HepG2 (cell line): Measurements from ENCODE around the gene TIMELESS. TPM values are rescaled to one million over a fixed set of nuclear protein-coding genes. Genes with fewer than 3 reads are reported as not detected.

Experiments
- BATF2 ChIP-seq: sonication (generic); formaldehyde crosslinking; IDR thresholded peaks from 2 replicates; pipeline ENCODE4 v1.8.0; 2022; ENCODE audit warnings: mild to moderate bottlenecking, missing genetic modification reagents, moderate library complexity
- KLF12 ChIP-seq: sonication (generic); formaldehyde crosslinking; IDR thresholded peaks from 2 replicates; pipeline ENCODE4 v1.4.0; 2020; ENCODE audit warnings: missing genetic modification reagents, borderline replicate concordance
- LCORL ChIP-seq, 2 experiments: fragments of 450-650 bp in 1 of 2; sonication (generic) in 1 of 2; formaldehyde crosslinking in 1 of 2; IDR thresholded peaks; 2 replicates each; pipeline versions ENCODE4 v1.5.0 to v1.6.1; 2017 to 2020; ENCODE audit warnings: antibody characterized with exemption in 1 of 2, missing genetic modification reagents in 1 of 2
- MAX ChIP-seq: IDR thresholded peaks from 2 replicates; pipeline ENCODE4 v1.6.1; 2012; ENCODE audit warnings: inconsistent platforms
- NFE2L1 ChIP-seq: sonication (generic); formaldehyde crosslinking; IDR thresholded peaks from 2 replicates; pipeline ENCODE4 v1.4.0; 2020; ENCODE audit warnings: missing genetic modification reagents, mild to moderate bottlenecking, borderline replicate concordance
- NFE2L2 ChIP-seq: fragments of 150-350 bp; IDR thresholded peaks from 2 replicates; pipeline ENCODE4 v1.6.1; 2014; ENCODE audit warnings: low read length
- PATZ1 ChIP-seq: sonication (generic); formaldehyde crosslinking; IDR thresholded peaks from 2 replicates; pipeline ENCODE4 v1.4.0; 2020; ENCODE audit warnings: missing genetic modification reagents
- SNAPC4 ChIP-seq: sonication (generic); formaldehyde crosslinking; IDR thresholded peaks from 2 replicates; pipeline ENCODE4 v1.4.0; 2020; ENCODE audit warnings: mild to moderate bottlenecking, missing genetic modification reagents
- SP2 ChIP-seq: sonication (generic); formaldehyde crosslinking; IDR thresholded peaks from 2 replicates; pipeline ENCODE4 v1.5.1; 2020; ENCODE audit warnings: mild to moderate bottlenecking, missing genetic modification reagents
- STAG1 ChIP-seq: sonication (generic); formaldehyde crosslinking; IDR thresholded peaks from 2 replicates; pipeline ENCODE4 v1.4.0; 2020; ENCODE audit warnings: missing genetic modification reagents
- THRA ChIP-seq: sonication (generic); formaldehyde crosslinking; IDR thresholded peaks from 2 replicates; pipeline ENCODE4 v1.4.0; 2020; ENCODE audit warnings: missing genetic modification reagents, borderline replicate concordance
- ZNF30 ChIP-seq: sonication (generic); formaldehyde crosslinking; IDR thresholded peaks from 2 replicates; pipeline ENCODE4 v1.5.0; 2020; ENCODE audit warnings: mild to moderate bottlenecking, missing genetic modification reagents
- ZNF34 ChIP-seq: sonication (generic); formaldehyde crosslinking; IDR thresholded peaks from 2 replicates; pipeline ENCODE4 v1.4.0; 2020; ENCODE audit warnings: mild to moderate bottlenecking, missing genetic modification reagents, borderline replicate concordance
- ZNF614 ChIP-seq: IDR thresholded peaks from 2 replicates; pipeline ENCODE4 v1.6.1; 2018; ENCODE audit warnings: missing biosample characterization, missing genetic modification reagents, inconsistent platforms, borderline replicate concordance
- ZNF710 ChIP-seq: sonication (generic); formaldehyde crosslinking; IDR thresholded peaks from 2 replicates; pipeline ENCODE4 v1.5.0; 2020; ENCODE audit warnings: mild to moderate bottlenecking, missing genetic modification reagents, borderline replicate concordance
- ZNF713 ChIP-seq: sonication (generic); formaldehyde crosslinking; IDR thresholded peaks from 2 replicates; pipeline ENCODE4 v1.4.0; 2020; ENCODE audit warnings: mild to moderate bottlenecking, missing genetic modification reagents
- polyA plus RNA-seq, 8 experiments: library from polyadenylated mRNA; depleted of rRNA in 3 of 8; stranded (reverse) in 7 of 8; unstranded in 1 of 8; fragments of >200 nt; fragmentation: Illumina TruSeq in 4 of 8; extraction: Trizol in 4 of 8; gene quantifications; 2 replicates each; pipeline versions ENCODE4 v1.2.1 to v1.2.3, GENCODE V29; 2011 to 2016; ENCODE audit warnings: low read depth in 4 of 8, missing spikeins in 1 of 8, mixed read lengths in 1 of 8; ENCODE audit not compliant: insufficient read depth in 1 of 8
- total RNA-seq, 5 experiments: library from RNA; depleted of rRNA; stranded (reverse); fragments of >200 nt; fragmentation: Illumina TruSeq; extraction: Trizol; gene quantifications; 2 replicates each; pipeline ENCODE4 v1.2.3, GENCODE V29; 2016; ENCODE audit warnings: low read depth in 1 of 5

TIMELESS gene
- total and polyA plus RNA-seq, 2 of the 13 experiments (the other 11 are each of a cell fraction or from before 2014, with no cell fraction given): 4.0 to 20.3 TPM

GRCh38 chr12:56468216-56469006 is 19.2 kb upstream of the TIMELESS start, which contains the start of gene SPRYD4 (continued):
- TF ChIP-seq ZNF30 (CRISPR knock-in tag) (peak; percentile 79; the same call in 1 of the 2 replicates), KLF12 (peak; percentile 74; the same call in 1 of the 2 replicates), NFE2L2 (no peak), ZNF34 (0 out of 2 replicates have a peak, but pooled peaks have one; percentile 33), BATF2 (CRISPR knock-in tag) (0 out of 2 replicates have a peak, but pooled peaks have one; percentile 56), ZNF614 (CRISPR knock-in tag) (peak; percentile 93), THRA (no peak; the same call in 1 of the 2 replicates), ZNF710 (CRISPR knock-in tag) (peak; percentile 38; the same call in 1 of the 2 replicates), PATZ1 (peak; percentile 93), SP2 (CRISPR knock-in tag) (0 out of 2 replicates have a peak, but pooled peaks have one; percentile 16), SNAPC4 (CRISPR knock-in tag) (0 out of 2 replicates have a peak, but pooled peaks have one; percentile 25), STAG1 (CRISPR knock-in tag) (0 out of 2 replicates have a peak, but pooled peaks have one; percentile 17), LCORL (IDR thresholded peaks at IDR 0.05) (no peak), LCORL (CRISPR knock-in tag; IDR thresholded peaks at IDR 0.05) (peak; percentile 89), NFE2L1 (CRISPR knock-in tag) (no peak), MAX (peak; percentile 100), ZNF713 (no peak)
